Loucy (cell line): ENCODE results near the gene BIN1.

Experiments
- H2AFZ ChIP-seq: fragments of 200-600 bp; sonication (generic); 2 replicates; pipeline ENCODE4 v1.6.0; 2016; ENCODE audit warnings: antibody characterized with exemption, mild to moderate bottlenecking, low read length, moderate library complexity
- H3F3A ChIP-seq: fragments of 200-600 bp; 2 replicates; pipeline ENCODE4 v1.6.0; 2016; ENCODE audit warnings: antibody characterized with exemption, low read depth, mild to moderate bottlenecking
- H3K27me3 ChIP-seq: fragments of 200-600 bp; sonication (generic); 2 replicates; pipeline ENCODE4 v1.6.1; 2014; ENCODE audit warnings: low read length, mild to moderate bottlenecking; ENCODE audit not compliant: insufficient read depth, poor library complexity, severe bottlenecking
- H3K36me3 ChIP-seq: fragments of 200-600 bp; sonication (generic); 2 replicates; pipeline ENCODE4 v1.6.1; 2016; ENCODE audit warnings: low read length; ENCODE audit not compliant: insufficient read depth
- H3K4me1 ChIP-seq: fragments of 200-600 bp; sonication (generic); 2 replicates; pipeline ENCODE4 v1.5.1; 2014; ENCODE audit warnings: low read length, mild to moderate bottlenecking; ENCODE audit not compliant: insufficient read depth, poor library complexity, severe bottlenecking
- H3K4me2 ChIP-seq: fragments of 200-600 bp; sonication (generic); 2 replicates; pipeline ENCODE4 v1.6.0; 2014; ENCODE audit warnings: antibody characterized with exemption, low read length, low read depth, mild to moderate bottlenecking; ENCODE audit not compliant: poor library complexity, severe bottlenecking
- H3K4me3 ChIP-seq: fragments of 200-600 bp; sonication (generic); 2 replicates; pipeline ENCODE4 v1.5.1; 2014; ENCODE audit warnings: low read length, mild to moderate bottlenecking, mixed read lengths; ENCODE audit not compliant: poor library complexity, severe bottlenecking
- H3K79me2 ChIP-seq: fragments of 200-600 bp; sonication (generic); 2 replicates; pipeline ENCODE4 v1.6.1; 2014; ENCODE audit warnings: low read length; ENCODE audit not compliant: insufficient read depth
- H3K9ac ChIP-seq: fragments of 200-600 bp; sonication (generic); 2 replicates; pipeline ENCODE4 v1.6.0; 2014; ENCODE audit warnings: mild to moderate bottlenecking, low read depth, low read length, moderate library complexity; ENCODE audit not compliant: poor library complexity, severe bottlenecking
- H3K9me2 ChIP-seq: fragments of 200-600 bp; sonication (generic); replicated peaks from 2 replicates; pipeline ENCODE4 v1.6.1; 2016; ENCODE audit warnings: low read depth, low read length, mixed read lengths
- H3K9me3 ChIP-seq: fragments of 200-600 bp; sonication (generic); 2 replicates; pipeline ENCODE4 v1.6.1; 2014; ENCODE audit warnings: mild to moderate bottlenecking, antibody characterized with exemption, low read length, low read depth; ENCODE audit not compliant: insufficient read depth
- H4K20me1 ChIP-seq: fragments of 200-600 bp; sonication (generic); 2 replicates; pipeline ENCODE4 v1.6.0; 2014; ENCODE audit warnings: antibody characterized with exemption, low read length, mild to moderate bottlenecking; ENCODE audit not compliant: insufficient read depth, poor library complexity, severe bottlenecking
- CTCF ChIP-seq: fragments of 200-600 bp; sonication (generic); conservative IDR thresholded peaks from 2 replicates; pipeline ENCODE4 v1.5.1; 2014; ENCODE audit warnings: mild to moderate bottlenecking, antibody characterized with exemption, low read length
- EZH2phosphoT487 ChIP-seq: fragments of 200-600 bp; IDR thresholded peaks from 2 replicates; pipeline ENCODE4 v1.6.1; 2018; ENCODE audit warnings: antibody characterized with exemption, mild to moderate bottlenecking, moderate library complexity, borderline replicate concordance

BIN1 gene

GRCh38 chr2:127125821-127126220 lies 18.9 kb upstream of the BIN1 start:
- no peaks in the 10 kb centered on the region for H3K27me3 ChIP-seq
- H3K4me1 ChIP-seq = no peaks in the 10 kb centered on the region
- no peaks in the 10 kb centered on the region for H3F3A ChIP-seq
- no peaks in the 10 kb centered on the region for H3K79me2 ChIP-seq
- H3K9me2 ChIP-seq = no peaks in the 10 kb centered on the region
- no peak overlapping the region for H3K9ac ChIP-seq
- TF ChIP-seq EZH2phosphoT487 (no peak), CTCF (no peak)
- H2AFZ ChIP-seq = no peak overlapping the region
- H4K20me1 ChIP-seq = no peaks in the 10 kb centered on the region
- no peak overlapping the region for H3K4me2 ChIP-seq
- H3K9me3 ChIP-seq = no peaks in the 10 kb centered on the region
- no peaks in the 10 kb centered on the region for H3K36me3 ChIP-seq
- no peak overlapping the region for H3K4me3 ChIP-seq

GRCh38 chr2:127124426-127124825 lies 17.5 kb upstream of the BIN1 start:
- no peaks in the 10 kb centered on the region for H3F3A ChIP-seq
- H3K9ac ChIP-seq = no peak overlapping the region
- H3K27me3 ChIP-seq = no peaks in the 10 kb centered on the region
- no peak overlapping the region for H3K4me2 ChIP-seq
- no peaks in the 10 kb centered on the region for H3K9me2 ChIP-seq
- no peaks in the 10 kb centered on the region for H3K9me3 ChIP-seq
- no peaks in the 10 kb centered on the region for H3K79me2 ChIP-seq
- no peaks in the 10 kb centered on the region for H3K36me3 ChIP-seq
- TF ChIP-seq CTCF (no peak), EZH2phosphoT487 (no peak)
- H2AFZ ChIP-seq = no peak overlapping the region
- H3K4me1 ChIP-seq = no peaks in the 10 kb centered on the region
- no peak overlapping the region for H3K4me3 ChIP-seq
- H4K20me1 ChIP-seq = no peaks in the 10 kb centered on the region

- Histone ChIP-seq H3K9me2 (no peaks in the 10 kb centered on the region), H3K27me3 (no peaks in the 10 kb centered on the region), H3K4me2 (no peak overlapping the region), H3K9me3 (no peaks in the 10 kb centered on the region), H3K4me1 (no peaks in the 10 kb centered on the region), H3K9ac (no peak overlapping the region), H3K36me3 (no peaks in the 10 kb centered on the region), H3F3A (no peaks in the 10 kb centered on the region), H4K20me1 (no peaks in the 10 kb centered on the region), H2AFZ (no peak overlapping the region), H3K4me3 (no peak overlapping the region), H3K79me2 (no peaks in the 10 kb centered on the region)
- TF ChIP-seq EZH2phosphoT487 = no peak
- TF ChIP-seq CTCF = no peak
Observed at GRCh38 chr2:127122361-127123027, 15.5 kb upstream of the BIN1 start.
